ENCODE data around the gene RIPK3.

RIPK3 gene

GRCh38 chr14:24300326-24300980, 39.3 kb downstream of the RIPK3 start:
- no peak for DNase-seq

DNA sequence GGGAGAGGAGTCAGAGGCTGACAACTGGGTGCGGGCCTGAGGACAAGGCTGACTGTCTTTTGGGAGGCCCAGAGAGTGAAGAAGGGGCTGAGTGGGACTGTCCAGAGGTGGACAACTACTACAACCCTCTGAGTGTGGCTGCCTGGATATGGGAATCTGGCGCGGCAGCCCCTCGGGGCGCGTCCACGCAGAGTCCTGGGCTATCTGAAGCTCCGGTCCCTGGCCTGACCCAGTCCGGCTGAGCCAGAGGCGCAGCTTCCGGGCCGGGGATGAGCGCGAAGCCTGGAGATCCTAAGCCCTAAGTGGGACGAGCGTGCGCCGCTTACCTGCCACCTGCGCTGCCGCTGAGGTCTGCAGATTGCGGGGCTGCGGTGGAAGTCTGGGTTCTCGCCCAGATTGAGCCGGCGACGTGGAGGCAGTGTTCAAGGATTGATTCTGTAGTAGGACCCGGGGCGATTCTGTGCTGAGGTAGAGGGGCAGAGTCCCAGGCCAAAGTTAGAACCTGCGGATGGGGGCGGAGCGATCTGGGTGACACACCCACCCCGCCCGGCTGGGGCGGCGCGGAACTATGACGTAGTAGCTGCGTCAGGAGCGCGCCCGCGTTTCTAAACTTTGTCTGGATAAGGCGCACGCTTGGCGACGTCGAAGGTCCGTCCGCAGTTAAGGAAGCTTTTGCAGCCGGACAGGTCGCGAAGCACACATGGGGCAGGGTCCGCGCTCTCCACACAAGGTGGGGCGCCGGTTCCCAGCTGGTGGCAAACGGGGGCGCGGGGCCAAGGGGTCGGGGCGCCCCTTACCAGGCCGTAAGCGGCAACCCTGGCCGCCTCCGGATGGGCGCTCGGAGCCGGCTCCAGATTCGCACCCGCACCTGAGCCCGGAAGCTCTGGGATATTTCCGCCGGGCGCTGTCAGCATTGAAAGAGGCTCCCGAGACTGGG, 40.3 kb downstream of the RIPK3 start, which contains the start of the genes DHRS1 and NOP9:
DHRS1 (minus strand) TSS at position 526 of the 937 bp plus-strand sequence. CDS start 674 bp downstream, outside the sequence.
NOP9 (plus strand) TSS at position 596 of the 937 bp plus-strand sequence; CDS start at position 701, 105 bp downstream.
- DNase-seq = peak; percentile 82 to 90 (median 86)

DNA sequence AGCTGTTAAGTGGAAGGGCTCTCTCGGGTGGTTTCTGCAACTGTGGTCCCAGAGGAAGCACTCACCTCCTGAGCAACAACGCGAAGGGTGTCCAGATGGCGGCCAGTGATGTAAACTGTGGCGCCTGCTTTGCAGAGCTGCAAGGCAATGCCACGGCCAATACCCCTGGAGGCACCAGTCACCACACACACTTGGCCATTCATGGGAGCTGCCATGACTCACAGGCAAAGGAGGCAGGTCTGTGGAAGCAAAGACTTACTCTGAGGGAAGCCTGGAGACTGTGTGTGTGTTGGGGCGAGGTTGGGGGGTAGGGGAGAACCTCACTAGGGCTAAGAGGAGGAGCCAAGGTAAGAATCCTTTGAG, 40.9 kb downstream of the RIPK3 start:
- peak in 1 of 5 experiments; percentile 30 for DNase-seq

GRCh38 chr14:24297190-24297964, 42.4 kb downstream of the RIPK3 start:
- DNase-seq = peak in 1 of 5 experiments; percentile 45

DNA sequence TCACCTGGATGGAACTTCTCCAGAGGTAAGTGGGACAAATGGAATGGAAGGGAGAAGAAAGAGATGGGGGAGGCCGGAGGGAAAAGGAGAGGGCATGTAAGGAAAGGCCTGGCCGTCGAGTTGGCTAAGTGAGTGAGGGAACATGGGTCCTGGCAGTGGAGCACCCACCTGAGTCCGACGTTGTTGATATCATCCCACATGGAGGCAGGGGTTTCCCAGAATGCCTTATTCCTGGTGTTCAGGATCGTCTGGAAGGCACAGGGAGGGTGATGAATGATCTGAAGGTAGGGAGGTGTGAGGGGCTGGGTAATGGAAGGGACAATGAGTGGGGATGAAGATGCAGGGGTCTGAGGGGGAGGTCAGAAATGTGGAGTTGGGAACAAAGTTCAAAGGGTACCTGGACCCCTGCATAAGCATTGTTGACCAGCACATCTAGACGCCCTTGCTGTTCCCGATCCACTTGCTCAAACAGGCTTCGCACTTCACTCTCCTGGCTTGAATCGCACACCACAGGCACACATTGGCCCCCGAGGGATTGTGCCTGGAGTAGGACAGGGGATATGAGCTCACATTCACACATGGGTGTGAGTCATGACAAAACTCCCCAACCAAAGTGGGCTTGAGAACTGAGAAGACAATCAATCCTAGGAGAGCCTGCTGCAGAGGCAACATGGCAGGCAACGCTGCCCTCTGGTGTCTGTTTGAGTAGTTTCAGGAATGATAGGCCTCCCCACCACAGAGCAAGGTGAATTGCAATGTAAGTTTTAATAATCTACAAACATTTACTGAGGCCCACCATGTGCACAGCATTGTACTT, 43.2 kb downstream of the RIPK3 start:
- peak in 4 of 5 experiments; percentile 55 to 87 (median 60) for DNase-seq

DNA sequence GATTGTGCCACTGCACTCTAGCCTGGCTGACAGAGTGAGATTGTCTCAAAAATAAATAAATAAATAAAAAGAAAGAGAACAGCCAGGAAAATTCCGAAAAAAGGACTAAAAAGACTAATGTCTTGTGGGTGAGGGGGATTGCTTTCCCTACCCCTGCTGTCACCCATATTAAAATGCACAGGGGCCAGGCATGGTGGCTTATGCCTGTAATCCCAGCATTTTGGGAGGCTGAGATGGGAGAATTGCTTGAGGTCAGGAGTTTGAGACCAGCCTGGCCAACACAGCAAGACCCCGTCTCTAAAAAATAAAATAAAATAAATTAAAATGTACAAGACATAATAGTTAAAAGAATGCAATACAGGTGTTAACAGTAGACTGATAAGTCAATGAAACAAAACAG, 46.3 kb downstream of the RIPK3 start:
- DNase-seq = no peak

DNA sequence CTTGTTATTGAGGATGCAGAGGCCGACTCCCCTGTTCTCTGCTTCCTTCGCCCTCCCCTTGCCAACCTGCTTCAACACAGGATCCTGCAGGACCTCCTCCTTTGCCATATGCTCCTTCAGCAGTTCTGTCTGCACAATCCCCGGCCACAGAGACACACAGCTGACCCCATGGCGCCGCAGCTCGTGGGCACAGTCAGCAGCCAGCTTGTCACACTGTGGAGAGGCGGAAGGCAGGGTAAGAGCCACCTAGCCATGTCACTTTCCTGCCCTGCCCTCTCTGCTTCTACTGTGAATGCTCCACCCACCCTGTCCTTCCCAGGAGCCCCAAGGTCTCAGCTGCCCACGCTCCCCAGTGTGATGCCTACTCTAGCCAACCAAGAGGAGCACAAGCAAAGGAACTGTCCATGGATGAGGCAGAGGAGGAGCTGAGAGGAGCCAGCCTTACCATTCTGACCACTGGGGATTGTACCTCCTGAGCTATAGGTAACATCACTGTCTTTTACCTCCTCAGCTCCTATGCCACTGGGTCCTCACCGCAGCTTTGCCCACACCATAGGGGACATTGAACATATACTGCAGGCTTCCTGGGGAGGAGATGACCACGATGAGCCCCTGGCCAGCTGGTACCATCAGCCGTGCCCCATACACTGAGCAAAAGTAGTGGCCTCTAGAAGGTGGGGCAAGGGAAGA, 47.5 kb downstream of the RIPK3 start:
- no peak for DNase-seq

GRCh38 chr14:24291446-24292117, 48.2 kb downstream of the RIPK3 start:
- DNase-seq = no peak

GRCh38 chr14:24290746-24291145, 49.0 kb downstream of the RIPK3 start:
- no peak for DNase-seq

- peak in 2 of 5 experiments; percentile 49 to 81 for DNase-seq
Observed at GRCh38 chr14:24289649-24290280, 50.0 kb downstream of the RIPK3 start.

DNA sequence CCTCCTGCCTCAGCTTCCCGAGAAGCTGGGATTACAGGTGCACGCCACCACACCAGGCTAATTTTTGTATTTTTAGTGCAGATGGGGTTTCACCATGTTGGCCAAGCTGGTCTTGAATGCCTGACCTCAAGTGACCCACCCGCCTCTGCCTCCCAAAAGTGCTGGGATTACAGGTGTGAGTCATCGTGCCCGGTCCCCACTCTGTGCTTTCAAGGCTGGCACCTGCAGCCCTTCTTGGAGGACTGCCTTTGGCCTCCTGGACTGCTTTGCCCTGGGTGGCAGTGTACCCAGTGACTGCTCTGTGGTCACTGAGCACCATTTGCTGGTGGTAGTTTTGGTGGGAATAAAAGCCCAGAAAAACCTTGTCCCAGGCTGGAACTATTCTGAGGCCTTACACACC, 52.8 kb downstream of the RIPK3 start:
- no peak for DNase-seq
